GM19324 (cell line): ENCODE measurements around the gene POLR3K.

Experiments
- ATAC-seq: cut with Tn5 transposase; IDR thresholded peaks from one replicate; pipeline ENCODE4 v1.9.1; 2021; ENCODE audit warnings: mild to moderate bottlenecking, moderate library complexity; ENCODE audit not compliant: unreplicated experiment, low FRiP score

Gene POLR3K

GRCh38 chr16:66309-67182 is 13.1 kb upstream of the POLR3K start:
- ATAC-seq = no peak

GRCh38 chr16:65745-66144 is 12.3 kb upstream of the POLR3K start:
- ATAC-seq = no peak

DNA sequence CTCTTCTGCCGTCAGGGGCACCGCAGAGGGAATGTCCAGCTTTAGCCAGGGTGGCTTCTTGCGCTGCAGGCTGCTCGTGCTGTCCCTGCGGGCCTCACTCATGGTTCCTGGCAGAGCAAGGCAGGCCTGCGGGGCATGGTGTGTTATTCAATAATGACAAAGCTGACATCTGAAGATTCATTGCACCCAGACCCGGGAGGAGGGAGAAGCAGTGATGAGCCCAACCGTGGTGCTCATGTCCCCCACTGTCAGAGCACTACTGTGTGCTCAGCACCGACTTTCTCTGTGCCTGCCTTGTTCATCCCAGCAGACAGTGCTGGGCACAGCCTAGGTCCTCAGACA is 11.5 kb upstream of the POLR3K start:
- ATAC-seq = no peak

DNA sequence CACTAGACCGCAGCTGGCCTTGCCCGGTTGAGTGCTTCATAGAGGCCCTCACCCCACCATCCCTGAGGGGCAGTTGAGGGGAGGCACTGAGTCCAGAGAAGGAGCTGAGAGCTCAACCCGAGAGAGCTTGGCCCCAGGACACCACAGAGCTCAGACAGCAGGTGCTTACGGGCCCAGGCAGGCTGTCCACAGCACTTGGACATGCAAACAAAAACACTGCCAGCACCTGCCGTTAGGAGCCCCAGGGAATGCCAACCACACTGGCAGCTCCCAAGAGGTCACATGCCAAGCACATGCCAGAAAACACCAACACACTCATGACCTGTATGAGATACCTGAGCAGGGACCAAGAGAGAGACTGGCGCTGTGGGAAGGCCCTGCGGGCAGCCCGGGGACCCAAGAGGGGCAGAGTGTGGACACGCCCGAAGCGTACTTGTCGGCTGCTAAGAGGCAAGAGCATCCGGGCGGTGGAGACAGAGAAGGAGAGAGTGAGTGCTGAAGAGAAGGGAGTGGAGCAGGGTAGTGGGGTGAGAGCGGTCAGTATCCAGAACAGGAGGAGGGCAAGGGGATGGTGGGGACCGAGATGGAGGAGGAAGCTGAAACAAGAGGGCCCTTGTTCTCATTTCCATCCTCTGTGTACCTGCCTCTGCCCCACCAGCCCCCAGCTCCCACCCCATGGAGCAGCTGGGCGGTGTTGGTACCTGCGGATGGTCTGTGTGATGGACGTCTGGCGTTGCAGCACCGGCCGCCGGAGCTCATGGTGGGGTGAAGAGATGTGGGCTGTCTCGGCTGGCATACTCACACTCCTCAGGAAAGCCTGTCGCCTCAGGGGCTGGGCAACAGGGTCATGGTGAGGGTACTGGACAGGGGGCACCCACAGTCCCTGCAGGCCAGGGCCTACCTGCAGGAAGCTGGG is 10.8 kb upstream of the POLR3K start:
- no peak for ATAC-seq

GRCh38 chr16:63466-63865 is 10.1 kb upstream of the POLR3K start:
- ATAC-seq = no peak

- ATAC-seq = no peak
Measured at GRCh38 chr16:62968-63391, 9.6 kb upstream of the POLR3K start.

- no peak for ATAC-seq
Measured at GRCh38 chr16:62283-62967, 9.0 kb upstream of the POLR3K start.

DNA sequence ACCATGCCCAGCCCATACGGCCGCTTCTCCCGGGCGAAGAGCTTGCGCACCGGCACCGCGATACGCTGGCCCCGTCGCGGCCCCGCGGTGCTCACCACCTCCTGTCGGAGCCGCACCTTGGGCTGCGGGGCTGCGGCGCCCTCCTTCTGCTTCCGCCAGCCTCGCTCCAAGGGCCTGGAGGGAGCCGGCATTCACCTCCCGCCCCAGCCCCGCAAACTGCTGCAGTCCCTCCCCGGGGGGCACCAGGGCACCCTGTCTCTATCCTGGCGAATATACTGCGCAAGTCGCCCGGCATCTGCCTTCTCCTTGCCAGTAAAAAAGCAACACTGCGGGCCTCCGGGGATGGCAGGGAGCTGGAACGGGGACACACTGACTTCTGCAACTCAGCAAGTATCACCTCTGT is 8.5 kb upstream of the POLR3K start:
- ATAC-seq = no peak

GRCh38 chr16:60929-61878 is 7.8 kb upstream of the POLR3K start:
- ATAC-seq = no peak

- no peak for ATAC-seq
Measured at GRCh38 chr16:60166-60565, 6.8 kb upstream of the POLR3K start.

DNA sequence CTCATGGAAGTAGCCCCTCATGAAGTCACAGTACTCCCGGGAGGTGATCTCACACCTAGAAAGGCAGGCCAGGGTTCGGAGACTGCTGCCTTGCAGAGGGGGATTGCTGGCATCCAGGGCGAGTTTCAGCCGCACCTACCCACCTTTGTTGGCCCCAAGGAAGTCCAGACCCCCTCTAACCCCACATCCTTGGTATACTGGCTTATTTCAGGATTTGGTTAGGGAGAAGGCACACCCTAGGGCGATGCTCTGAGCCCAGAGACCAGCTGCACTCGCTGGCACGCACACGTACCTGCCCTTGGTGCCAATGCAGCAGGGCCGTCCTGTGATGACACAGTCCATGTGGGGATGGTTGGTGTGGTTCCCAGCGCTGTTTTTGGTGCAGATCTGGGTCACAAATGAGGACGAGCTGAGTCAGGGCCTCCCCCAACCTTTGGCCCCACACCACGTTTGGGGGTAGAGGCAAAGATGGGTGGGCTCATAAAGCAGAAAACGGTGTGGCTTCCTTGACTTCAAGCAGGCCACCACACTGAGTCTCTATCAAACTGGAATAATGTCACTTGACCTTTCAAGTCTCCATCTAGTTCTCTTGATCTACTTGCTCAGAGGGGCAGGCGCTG is 6.1 kb upstream of the POLR3K start:
- no peak for ATAC-seq

- ATAC-seq = no peak
Measured at GRCh38 chr16:58491-59439, 5.4 kb upstream of the POLR3K start.

DNA sequence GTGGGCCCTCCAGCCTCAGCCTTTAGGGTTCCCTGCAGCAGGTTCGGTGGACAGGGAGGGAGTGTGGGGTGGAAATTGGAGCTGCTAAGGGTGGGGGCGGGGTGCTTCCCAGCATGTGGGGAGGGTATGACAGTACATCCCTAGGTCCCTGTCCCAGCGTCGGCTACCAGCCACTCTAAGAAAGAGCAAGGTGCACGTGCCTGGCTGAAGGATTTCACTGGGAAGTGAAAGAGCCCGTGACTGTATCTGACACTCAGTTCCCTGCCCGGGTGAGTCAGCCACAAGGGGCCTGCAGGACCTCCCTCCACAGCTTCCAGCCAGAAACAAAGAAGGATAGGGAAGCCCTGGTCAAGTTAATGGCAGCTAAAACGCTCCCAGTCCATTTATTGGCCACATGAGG is 4.3 kb upstream of the POLR3K start:
- no peak for ATAC-seq

GRCh38 chr16:56231-56927 is 3.0 kb upstream of the POLR3K start:
- ATAC-seq = no peak

- no peak for ATAC-seq
Measured at GRCh38 chr16:55571-56136, 2.2 kb upstream of the POLR3K start.

DNA sequence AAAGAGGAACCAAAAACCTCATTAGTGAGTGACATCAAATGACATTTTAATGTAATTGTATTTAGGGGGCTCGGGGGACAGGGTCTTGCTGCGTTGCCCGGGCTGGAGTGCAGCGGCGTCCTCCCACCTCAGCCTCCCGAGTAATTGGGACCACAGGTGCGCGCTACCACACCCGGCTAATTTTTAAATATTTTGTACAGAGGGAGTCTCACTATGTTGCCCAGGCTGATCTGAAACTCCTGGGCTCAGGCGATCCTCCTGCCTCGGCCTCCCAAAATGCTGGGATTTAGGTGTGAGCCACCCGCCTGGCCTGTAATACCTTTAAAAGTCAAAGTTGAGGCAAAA is 801 bp upstream of the POLR3K start:
- no peak for ATAC-seq

GRCh38 chr16:50769-51591 is 2.4 kb downstream of the POLR3K start:
- no peak for ATAC-seq
